ENCODE measurements around the gene LRP10. TPM values are rescaled to one million over a fixed set of nuclear protein-coding genes. Genes with fewer than 3 reads are reported as not detected.
A peak's percentile ranks its signal among the peaks of the same experiment; 100 is the strongest.
"Not testable (repeated sequence)": the region's sequence is repeated elsewhere in the genome, so short reads cannot be mapped to it uniquely, and the experiment has no call there.

Gene LRP10
- total RNA-seq, 1 donor from 2014 or later = 0.92 TPM

DNA sequence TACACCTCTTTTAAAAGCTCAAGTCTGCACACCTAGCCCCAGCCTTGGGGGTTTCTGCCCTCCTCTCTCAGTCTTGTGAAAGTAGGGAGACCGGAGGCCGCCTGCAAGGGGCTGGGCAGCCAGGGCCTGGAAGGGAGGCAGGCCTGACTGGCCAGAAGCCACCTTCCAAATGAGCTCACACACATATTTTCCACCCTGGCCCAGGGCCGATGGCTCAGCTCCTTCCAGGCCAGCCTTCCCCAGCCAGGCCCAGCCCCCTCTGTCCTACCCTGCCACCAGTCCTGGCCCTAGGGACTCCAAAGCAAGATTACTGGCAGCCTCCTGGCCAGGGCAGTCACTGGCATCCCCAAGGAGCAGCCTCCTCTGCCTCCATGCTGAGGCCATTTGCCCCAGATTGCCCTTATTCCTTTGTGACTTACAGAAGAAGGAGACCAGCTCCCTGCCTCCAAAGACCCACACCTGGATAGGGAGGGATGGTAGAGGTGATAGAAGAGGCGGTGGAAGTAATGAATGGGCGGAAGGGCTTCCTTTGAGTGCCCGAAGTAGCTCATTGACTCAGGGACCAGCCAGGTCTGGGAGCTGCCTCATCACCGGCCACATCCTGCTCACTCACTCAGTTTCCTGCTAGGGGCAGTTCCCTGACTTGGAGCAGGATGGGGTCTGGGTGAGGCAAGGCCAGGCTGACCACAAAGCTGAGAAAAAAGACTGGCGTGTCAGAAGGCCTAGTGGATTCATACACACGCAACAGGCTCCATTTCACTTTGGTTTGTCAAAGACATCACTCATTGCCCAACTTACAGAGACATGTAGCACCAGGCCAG lies 20.4 kb upstream of the LRP10 start:
- no peak overlapping the region for H3K4me3 Mint-ChIP-seq
- no peaks in the 10 kb centered on the region for H3K79me2 ChIP-seq (ENCODE audit: low read depth)
- H3K4me3 ChIP-seq = no peak overlapping the region
- H3K4me1 ChIP-seq = peaks cover 15% of the 10 kb centered on the region
- H3K36me3 Mint-ChIP-seq = no peaks in the 10 kb centered on the region
- peaks cover 3% of the 10 kb centered on the region for H3F3A ChIP-seq (ENCODE audit: low read depth)
- no peaks in the 10 kb centered on the region for H3K27me3 ChIP-seq
- no peaks in the 10 kb centered on the region for H3K9me3 ChIP-seq (ENCODE audit: low read depth)
- no peaks in the 10 kb centered on the region for H4K20me1 ChIP-seq (ENCODE audit: low read depth)
- H3K9me3 Mint-ChIP-seq = no peaks in the 10 kb centered on the region
- no peak overlapping the region for H3K9ac ChIP-seq
- H3K27ac Mint-ChIP-seq = no peak overlapping the region
- H3K27me3 Mint-ChIP-seq (ENCODE audit: insufficient read depth, low read depth) = peaks cover 2% of the 10 kb centered on the region
- H3K4me1 Mint-ChIP-seq = peaks cover 23% of the 10 kb centered on the region
- H3K4me2 ChIP-seq = no peak overlapping the region
- no peak for DNase-seq (ENCODE audit: low spot score)
- H3K27ac ChIP-seq = no peak overlapping the region
- H2AFZ ChIP-seq (replicated peaks) = peak overlapping the region; percentile 0
- H3K36me3 ChIP-seq = no peaks in the 10 kb centered on the region
- TF ChIP-seq CTCF (IDR thresholded peaks at IDR 0.05) (no peak), EZH2 (IDR thresholded peaks at IDR 0.05) (no peak), EZH2phosphoT487 (IDR thresholded peaks at IDR 0.05) (no peak)

- peaks cover 15% of the 10 kb centered on the region for H3K4me1 ChIP-seq
- not testable (repeated sequence) for H3K4me3 Mint-ChIP-seq; H3K79me2 ChIP-seq (ENCODE audit: low read depth); H3K36me3 ChIP-seq; H2AFZ ChIP-seq (replicated peaks); DNase-seq (ENCODE audit: low spot score); H3F3A ChIP-seq (ENCODE audit: low read depth); H3K4me3 ChIP-seq; H3K9me3 ChIP-seq (ENCODE audit: low read depth); H3K4me2 ChIP-seq; H3K9me3 Mint-ChIP-seq; H4K20me1 ChIP-seq (ENCODE audit: low read depth); H3K27ac ChIP-seq; H3K27me3 Mint-ChIP-seq (ENCODE audit: insufficient read depth, low read depth); H3K9ac ChIP-seq; H3K36me3 Mint-ChIP-seq; H3K27me3 ChIP-seq; H3K27ac Mint-ChIP-seq
- peaks cover 23% of the 10 kb centered on the region for H3K4me1 Mint-ChIP-seq
Observed at GRCh38 chr14:22852178-22852577, 19.4 kb upstream of the LRP10 start.

- Mint-ChIP-seq H3K4me1 (peaks cover 22% of the 10 kb centered on the region), H3K27me3 (ENCODE audit: insufficient read depth, low read depth) (peaks cover 2% of the 10 kb centered on the region), H3K36me3 (no peaks in the 10 kb centered on the region), H3K4me3 (no peak overlapping the region), H3K9me3 (no peaks in the 10 kb centered on the region), H3K27ac (no peak overlapping the region)
- no peak overlapping the region for H3K4me3 ChIP-seq
- H3K4me1 ChIP-seq = peaks cover 15% of the 10 kb centered on the region
- no peaks in the 10 kb centered on the region for H3K36me3 ChIP-seq
- peaks cover 3% of the 10 kb centered on the region for H3F3A ChIP-seq (ENCODE audit: low read depth)
- no peak overlapping the region for H3K9ac ChIP-seq
- H3K27me3 ChIP-seq = no peaks in the 10 kb centered on the region
- no peak overlapping the region for H3K4me2 ChIP-seq
- no peak for DNase-seq (ENCODE audit: low spot score)
- no peaks in the 10 kb centered on the region for H3K9me3 ChIP-seq (ENCODE audit: low read depth)
- H3K27ac ChIP-seq = no peak overlapping the region
- H3K79me2 ChIP-seq (ENCODE audit: low read depth) = no peaks in the 10 kb centered on the region
- H2AFZ ChIP-seq (replicated peaks) = peak overlapping the region; percentile 99
- H4K20me1 ChIP-seq (ENCODE audit: low read depth) = no peaks in the 10 kb centered on the region
- no peak for TF ChIP-seq EZH2phosphoT487 (IDR thresholded peaks at IDR 0.05)
- TF ChIP-seq CTCF (IDR thresholded peaks at IDR 0.05) = no peak
- no peak for TF ChIP-seq EZH2 (IDR thresholded peaks at IDR 0.05)
Observed at GRCh38 chr14:22852599-22852939, 19.0 kb upstream of the LRP10 start.

All from neural progenitor cell (in vitro differentiated cells).